ENCODE measurements around the gene IFNL1. TPM values are rescaled to one million over a fixed set of nuclear protein-coding genes. Genes with fewer than 3 reads are reported as not detected.

IFNL1 gene
- not detected in 2 replicates for total RNA-seq (2022)
- Bru-seq, nascent RNA = not detected
- BruChase-seq, experiment 1, labeled RNA remaining after a 6-hour chase = not detected
- BruChase-seq, experiment 2, labeled RNA remaining after a 2-hour chase = not detected
- long read RNA-seq = 0 reads

DNA sequence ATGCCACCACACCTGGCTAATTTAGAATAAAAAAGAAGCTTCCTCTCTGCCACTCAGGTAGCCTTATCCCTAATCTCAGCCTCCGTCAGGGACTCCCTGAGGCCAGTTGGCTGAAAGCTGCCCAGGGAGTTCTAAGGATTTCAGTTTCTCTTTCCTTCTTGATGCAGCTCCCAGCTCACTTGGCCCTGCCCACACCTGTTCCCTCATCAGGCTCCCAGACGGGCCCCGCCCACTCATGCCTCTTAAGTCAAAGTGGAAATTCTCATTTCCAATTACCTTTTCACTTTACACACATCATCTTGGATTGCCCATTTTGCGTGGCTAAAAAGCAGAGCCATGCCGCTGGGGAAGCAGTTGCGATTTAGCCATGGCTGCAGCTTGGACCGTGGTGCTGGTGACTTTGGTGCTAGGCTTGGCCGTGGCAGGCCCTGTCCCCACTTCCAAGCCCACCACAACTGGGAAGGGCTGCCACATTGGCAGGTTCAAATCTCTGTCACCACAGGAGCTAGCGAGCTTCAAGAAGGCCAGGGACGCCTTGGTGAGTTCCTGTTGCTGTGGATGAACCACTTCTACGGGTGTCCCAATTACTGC, at the start of gene IFNL1:
IFNL1 (plus strand) TSS at position 353 of the 591 bp plus-strand sequence; CDS start at position 368, 15 bp downstream.
- H3K4me3 Mint-ChIP-seq (ENCODE audit: unreplicated experiment) = no peak within 1 kb of the TSS
- no peak within 1 kb of the TSS for H3K27ac Mint-ChIP-seq (ENCODE audit: low read depth, unreplicated experiment)
- intact Hi-C loops (cut with micrococcal nuclease) = no loop called here
- no peak for DNase-seq (ENCODE audit: unreplicated experiment)
- no peaks in the 10 kb centered on the region for H3K36me3 Mint-ChIP-seq (ENCODE audit: insufficient read depth, unreplicated experiment)
- POLR2A ChIA-PET = no interaction called here
- TF ChIP-seq, protein P1, sequence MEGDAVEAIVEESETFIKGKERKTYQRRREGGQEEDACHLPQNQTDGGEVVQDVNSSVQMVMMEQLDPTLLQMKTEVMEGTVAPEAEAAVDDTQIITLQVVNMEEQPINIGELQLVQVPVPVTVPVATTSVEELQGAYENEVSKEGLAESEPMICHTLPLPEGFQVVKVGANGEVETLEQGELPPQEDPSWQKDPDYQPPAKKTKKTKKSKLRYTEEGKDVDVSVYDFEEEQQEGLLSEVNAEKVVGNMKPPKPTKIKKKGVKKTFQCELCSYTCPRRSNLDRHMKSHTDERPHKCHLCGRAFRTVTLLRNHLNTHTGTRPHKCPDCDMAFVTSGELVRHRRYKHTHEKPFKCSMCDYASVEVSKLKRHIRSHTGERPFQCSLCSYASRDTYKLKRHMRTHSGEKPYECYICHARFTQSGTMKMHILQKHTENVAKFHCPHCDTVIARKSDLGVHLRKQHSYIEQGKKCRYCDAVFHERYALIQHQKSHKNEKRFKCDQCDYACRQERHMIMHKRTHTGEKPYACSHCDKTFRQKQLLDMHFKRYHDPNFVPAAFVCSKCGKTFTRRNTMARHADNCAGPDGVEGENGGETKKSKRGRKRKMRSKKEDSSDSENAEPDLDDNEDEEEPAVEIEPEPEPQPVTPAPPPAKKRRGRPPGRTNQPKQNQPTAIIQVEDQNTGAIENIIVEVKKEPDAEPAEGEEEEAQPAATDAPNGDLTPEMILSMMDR (IDR thresholded peaks at IDR 0.05; ENCODE audit: unreplicated experiment) = no peak
- peaks cover 52% of the 10 kb centered on the region for H3K27me3 Mint-ChIP-seq (ENCODE audit: insufficient read depth, unreplicated experiment)
- H3K4me1 Mint-ChIP-seq (ENCODE audit: insufficient read depth, unreplicated experiment) = no peaks in the 10 kb centered on the region
- BruUV-seq (replicated peaks) = no TSS peak
- H3K9me3 Mint-ChIP-seq (ENCODE audit: unreplicated experiment) = no peaks in the 10 kb centered on the region
- CTCF ChIA-PET = interaction anchor here (0.6 to 1.7 kb wide), 5 partner anchors 17 to 229 kb away, joined by 3 to 6 read pairs (median 3); no protein-coding TSS in a partner anchor

DNA sequence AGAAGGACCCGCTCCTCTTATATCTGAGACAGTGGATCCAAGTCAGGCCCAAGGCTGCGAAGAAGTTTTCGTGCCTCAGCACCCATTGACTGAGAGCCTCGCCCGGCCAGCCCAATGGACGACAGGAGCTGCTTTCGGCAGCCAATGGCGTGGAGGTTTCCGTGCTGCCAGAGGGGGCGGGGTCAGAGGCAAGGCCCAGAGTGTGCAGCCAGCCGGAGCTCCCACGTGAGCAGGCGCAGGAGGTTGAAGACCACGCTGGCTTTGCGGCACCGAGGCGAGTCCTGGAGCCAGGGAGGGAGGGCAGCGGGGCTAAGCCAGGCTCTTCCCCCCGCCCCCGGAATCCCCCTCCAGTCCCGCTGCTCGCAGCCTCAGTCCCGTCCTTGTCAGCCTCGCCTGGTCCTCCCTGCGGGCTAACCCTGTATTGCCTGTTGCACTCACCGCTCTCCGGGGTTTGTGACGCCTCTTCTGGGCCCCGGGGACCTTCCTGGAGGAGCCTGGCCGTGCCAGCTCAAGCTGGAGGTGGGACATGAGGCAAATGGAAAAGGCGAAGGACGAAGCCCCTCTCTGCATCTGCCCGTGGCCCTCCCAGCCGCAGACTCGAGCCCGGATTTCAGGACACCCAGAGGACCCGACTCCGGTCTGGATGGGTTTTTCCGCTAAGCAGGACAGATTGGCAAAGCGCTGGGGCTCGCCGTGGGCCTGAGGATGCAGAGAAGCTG, 49.1 kb upstream of the IFNL1 start:
- TF ChIP-seq, protein P1 (IDR thresholded peaks at IDR 0.05; ENCODE audit: unreplicated experiment) = no peak
- CTCF ChIA-PET = no interaction called here

DNA sequence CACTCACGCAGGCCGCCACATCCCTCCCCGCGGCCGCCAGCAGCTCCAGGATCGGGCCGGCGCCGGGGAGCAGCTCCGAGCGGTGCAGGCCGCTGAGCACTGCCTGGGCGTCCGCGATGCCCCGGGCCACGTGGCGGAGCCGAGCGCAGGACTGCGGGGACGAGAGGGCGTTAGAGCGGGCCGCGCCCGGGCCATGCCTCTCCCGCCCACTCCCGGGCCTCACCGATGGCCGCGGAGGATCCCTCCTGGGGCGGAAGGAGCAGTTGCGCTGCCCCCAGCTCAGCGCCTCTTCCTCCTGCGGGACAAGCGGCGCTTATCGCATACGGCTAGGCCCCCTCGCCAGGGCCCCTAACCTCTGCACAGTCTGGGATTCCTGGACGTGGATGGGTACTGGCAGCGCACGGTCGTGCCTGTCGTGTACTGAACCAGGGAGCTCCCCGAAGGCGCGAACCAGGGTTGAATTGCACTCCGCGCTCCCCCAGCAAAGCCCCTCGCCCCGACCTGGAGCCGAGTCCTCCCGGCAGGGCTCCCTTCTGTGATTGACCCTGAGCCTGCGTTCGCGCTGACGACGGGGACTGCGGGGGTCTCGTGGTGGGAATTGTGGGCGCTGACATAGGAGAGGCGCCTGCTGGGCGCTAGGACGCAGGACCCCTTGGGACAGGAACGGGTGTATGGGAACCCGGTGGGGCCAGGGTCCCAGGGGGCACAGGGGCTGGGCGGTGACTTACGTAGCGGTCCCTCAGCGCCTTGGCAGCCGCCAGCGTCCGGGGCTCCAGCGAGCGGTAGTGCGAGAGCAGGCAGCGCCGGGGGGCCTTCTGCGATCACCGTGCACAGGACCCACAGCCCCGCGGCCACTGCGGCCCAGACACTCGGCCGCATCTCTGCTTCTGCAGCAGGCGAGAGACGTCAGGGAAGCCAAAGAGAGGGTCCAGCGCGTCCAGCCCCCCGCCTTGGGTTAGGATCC, 48.2 kb upstream of the IFNL1 start:
- H3K4me1 Mint-ChIP-seq (ENCODE audit: insufficient read depth, unreplicated experiment) = no peaks in the 10 kb centered on the region
- BruUV-seq (replicated peaks) = no TSS peak
- TF ChIP-seq, protein P1 (IDR thresholded peaks at IDR 0.05; ENCODE audit: unreplicated experiment) = no peak
- H3K36me3 Mint-ChIP-seq (ENCODE audit: insufficient read depth, unreplicated experiment) = no peaks in the 10 kb centered on the region
- peaks cover 33% of the 10 kb centered on the region for H3K27me3 Mint-ChIP-seq (ENCODE audit: insufficient read depth, unreplicated experiment)
- POLR2A ChIA-PET = no interaction called here
- CTCF ChIA-PET = no interaction called here
- H3K27ac Mint-ChIP-seq (ENCODE audit: low read depth, unreplicated experiment) = no peak overlapping the region
- H3K9me3 Mint-ChIP-seq (ENCODE audit: unreplicated experiment) = no peaks in the 10 kb centered on the region
- H3K4me3 Mint-ChIP-seq (ENCODE audit: unreplicated experiment) = no peak overlapping the region
- DNase-seq (ENCODE audit: unreplicated experiment) = no peak
- intact Hi-C loops (cut with micrococcal nuclease) = no loop called here

More for the DNA sequence above, 49.1 kb upstream of the IFNL1 start:
- no peak overlapping the region for H3K27ac Mint-ChIP-seq (ENCODE audit: low read depth, unreplicated experiment)
- no peaks in the 10 kb centered on the region for H3K36me3 Mint-ChIP-seq (ENCODE audit: insufficient read depth, unreplicated experiment)
- H3K27me3 Mint-ChIP-seq (ENCODE audit: insufficient read depth, unreplicated experiment) = peaks cover 27% of the 10 kb centered on the region
- intact Hi-C loops (cut with micrococcal nuclease) = no loop called here
- H3K4me3 Mint-ChIP-seq (ENCODE audit: unreplicated experiment) = no peak overlapping the region
- no peak for DNase-seq (ENCODE audit: unreplicated experiment)
- no peaks in the 10 kb centered on the region for H3K4me1 Mint-ChIP-seq (ENCODE audit: insufficient read depth, unreplicated experiment)
- BruUV-seq (replicated peaks) = no TSS peak
- H3K9me3 Mint-ChIP-seq (ENCODE audit: unreplicated experiment) = no peaks in the 10 kb centered on the region
- POLR2A ChIA-PET = no interaction called here

DNA sequence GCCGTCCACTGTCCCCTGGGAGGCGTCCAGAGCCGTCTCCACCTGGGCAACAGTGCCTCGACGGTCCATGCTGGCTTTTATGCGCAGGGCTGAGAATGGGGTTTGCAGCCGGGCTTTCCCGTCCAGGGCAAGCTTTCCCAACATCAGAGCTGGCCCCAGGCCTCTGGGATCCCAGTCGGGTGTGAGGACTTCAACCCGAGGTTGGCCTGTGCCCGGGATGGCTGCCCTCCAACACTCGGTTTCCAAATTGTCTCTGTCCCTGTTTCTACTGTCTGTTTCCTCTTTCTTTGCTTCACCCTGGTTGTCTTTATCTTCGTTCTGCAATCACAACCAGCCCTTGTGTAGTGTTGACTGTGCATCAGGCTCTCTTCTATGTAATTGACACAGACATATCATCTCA, 47.4 kb upstream of the IFNL1 start, which contains the start of gene IFNL4:
IFNL4 (minus strand) TSS at position 51 of the 400 bp plus-strand sequence.
- no TSS peak for BruUV-seq (replicated peaks)
- Mint-ChIP-seq H3K9me3 (ENCODE audit: unreplicated experiment) (no peaks in the 10 kb centered on the region), H3K36me3 (ENCODE audit: insufficient read depth, unreplicated experiment) (no peaks in the 10 kb centered on the region), H3K27me3 (ENCODE audit: insufficient read depth, unreplicated experiment) (peaks cover 35% of the 10 kb centered on the region), H3K4me1 (ENCODE audit: insufficient read depth, unreplicated experiment) (no peaks in the 10 kb centered on the region), H3K27ac (ENCODE audit: low read depth, unreplicated experiment) (no peak within 1 kb of the TSS), H3K4me3 (ENCODE audit: unreplicated experiment) (no peak within 1 kb of the TSS)
- POLR2A ChIA-PET = no interaction called here
- CTCF ChIA-PET = no interaction called here
- TF ChIP-seq, protein P1 (IDR thresholded peaks at IDR 0.05; ENCODE audit: unreplicated experiment) = no peak
- DNase-seq (ENCODE audit: unreplicated experiment) = no peak
- intact Hi-C loops (cut with micrococcal nuclease) = no loop called here
